Thyroid gland (tissue), 4 donors: ENCODE results near the gene SIM1. TPM values are rescaled to one million over a fixed set of nuclear protein-coding genes. Genes with fewer than 3 reads are reported as not detected.

Experiments used
- DNase-seq, 2 donors: peaks; one replicate each; pipeline ENCODE4 v3.0.0-alpha.2; 2019
- H3K27ac ChIP-seq, 3 donors: fragments of 200-600 bp; sonication (generic); 1 replicate in 2 of 3; 2 replicates in 1 of 3; pipeline ENCODE4 v1.5.1; 2016 to 2019; ENCODE audit warnings: mild to moderate bottlenecking in 1 of 3, moderate library complexity in 1 of 3
- H3K27me3 ChIP-seq: fragments of 200-600 bp; sonication (generic); one replicate; pipeline ENCODE4 v1.5.1; 2019
- H3K36me3 ChIP-seq, 2 donors: fragments of 200-600 bp; sonication (generic); one replicate each; pipeline ENCODE4 v1.5.1; 2016 to 2019
- H3K4me1 ChIP-seq, 2 donors: fragments of 200-600 bp; sonication (generic); one replicate each; pipeline ENCODE4 v1.5.1; 2017 to 2019
- H3K4me3 ChIP-seq, 3 donors: fragments of 200-600 bp; sonication (generic); replicated peaks in 1 of 3; 1 replicate in 2 of 3; 2 replicates in 1 of 3; pipeline ENCODE4 v1.5.1; 2016; ENCODE audit warnings: mild to moderate bottlenecking in 1 of 3
- H3K9me3 ChIP-seq: fragments of 200-600 bp; sonication (generic); one replicate; pipeline ENCODE4 v1.5.1; 2017
- POLR2A ChIP-seq, 2 donors: fragments of 450-650 bp; IDR thresholded peaks; one replicate each; pipeline ENCODE4 v1.6.1; 2017; ENCODE audit warnings: antibody characterized with exemption in 2 of 2, mild to moderate bottlenecking in 2 of 2, moderate library complexity in 1 of 2
- WGBS, 2 donors: methylation state at CpG; one replicate each; pipeline ENCODE4 v1.1.5; 2017; 5-methylcytosine and 5-hydroxymethylcytosine counted together
- intact Hi-C: fragments of 100-400 bp; cut with DNase I; formaldehyde crosslinking; loops from one replicate; pipeline ENCODE4 v1.15.1; 2023
- total RNA-seq, 4 donors: library from RNA; depleted of rRNA; stranded (reverse); fragments of >200 nt; gene quantifications; one replicate each; pipeline ENCODE4 v1.2.3, GENCODE V29; 2016
- TF ChIP-seq, protein P1 (sequence below), 6 experiments: fragments of 200-600 bp in 3 of 6; fragments of 450-650 bp in 3 of 6; sonication (generic) in 3 of 6; IDR thresholded peaks; one replicate each; pipeline ENCODE4 v1.5.1; 2016 to 2019; ENCODE audit warnings: antibody characterized with exemption in 6 of 6, mild to moderate bottlenecking in 2 of 6, inconsistent platforms in 1 of 6, moderate library complexity in 1 of 6

The SIM1 gene
- total RNA-seq, 4 donors from 2014 or later, result not detected

DNA sequence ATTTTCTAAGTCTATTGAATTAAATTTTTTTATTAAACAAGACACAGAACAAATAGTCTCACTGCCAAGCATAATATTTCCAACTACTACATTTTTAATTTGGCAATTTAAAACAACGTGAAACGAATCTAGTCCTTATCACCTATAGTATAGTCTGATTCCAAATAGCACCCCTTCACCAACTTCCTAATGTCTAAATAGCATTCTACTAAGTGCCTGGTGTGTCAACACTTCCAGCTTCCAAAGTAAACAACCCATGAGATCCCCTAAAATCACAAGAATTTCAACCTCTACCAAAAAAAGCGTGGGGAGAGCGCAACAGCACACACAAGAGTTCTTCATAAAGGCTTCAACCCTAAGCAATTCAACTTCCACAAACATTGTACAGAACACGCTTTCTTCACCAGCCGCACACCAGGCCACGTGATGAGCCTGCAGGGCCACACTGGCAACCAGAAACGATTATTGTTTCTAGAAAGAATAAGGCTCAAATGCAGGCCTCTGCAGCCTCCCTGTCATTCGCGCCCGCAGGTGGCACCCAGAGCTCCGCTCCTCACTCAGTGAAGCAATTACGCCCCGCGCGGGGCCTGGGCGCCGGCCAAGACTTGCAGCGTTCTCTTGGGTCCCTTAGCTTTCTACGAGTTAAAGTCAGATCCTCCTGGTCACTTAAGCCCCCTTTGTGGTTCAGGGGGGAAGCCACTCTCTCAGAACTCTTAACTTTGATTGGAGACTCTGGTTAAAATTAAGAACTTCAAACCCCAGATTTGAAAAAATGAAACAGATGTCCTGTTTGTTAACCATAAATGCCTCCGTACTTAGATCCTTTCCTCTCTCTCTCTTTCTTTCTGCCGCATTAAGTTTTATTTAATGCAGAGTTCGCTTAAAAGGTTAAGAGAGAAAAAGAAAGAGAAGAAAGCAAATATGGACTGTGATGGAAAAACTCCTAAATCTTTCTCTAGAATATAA lies 18.3 kb downstream of the SIM1 start:
- peaks cover 34% of the 10 kb centered on the region for H3K27me3 ChIP-seq
- WGBS, 2 donors, result 8 to 13% methylated on average over 23 of the region's 23 CpGs
- no peak for DNase-seq

DNA sequence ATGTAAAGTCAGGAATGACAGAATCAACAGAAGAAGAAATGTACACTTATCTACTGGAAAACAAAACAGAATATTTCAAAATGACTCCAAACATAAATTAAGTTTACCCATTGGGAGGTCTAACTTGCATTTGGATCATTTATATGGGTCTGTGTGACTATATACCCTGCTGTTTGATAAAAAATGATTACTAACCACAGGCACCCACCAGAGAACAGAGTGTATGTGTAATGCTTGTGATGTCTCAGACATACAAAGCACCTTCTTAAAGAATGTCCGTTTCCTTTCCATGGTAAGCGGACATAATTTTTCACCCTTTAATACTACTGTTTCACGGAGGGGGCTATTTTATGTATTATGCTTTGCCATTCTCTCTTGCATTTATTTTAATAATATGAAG lies 19.2 kb downstream of the SIM1 start:
- Histone ChIP-seq H3K27me3 (peaks cover 34% of the 10 kb centered on the region), H3K36me3 (no peaks in the 10 kb centered on the region), H3K4me3 (no peak overlapping the region), H3K27ac (no peak overlapping the region), H3K4me1 (peaks cover 5 to 15% of the 10 kb centered on the region in 2 donors), H3K9me3 (no peaks in the 10 kb centered on the region)
- 61 to 66% methylated on average over 3 of the region's 3 CpGs for WGBS, 2 donors
- no peak for DNase-seq
- intact Hi-C loops, result no loop called here
- no peak for TF ChIP-seq POLR2A (IDR thresholded peaks at IDR 0.05)

More for the DNA sequence above, 18.3 kb downstream of the SIM1 start:
- H3K9me3 ChIP-seq, result no peaks in the 10 kb centered on the region
- H3K36me3 ChIP-seq, result no peaks in the 10 kb centered on the region
- H3K27ac ChIP-seq, result no peak overlapping the region
- intact Hi-C loops, result no loop called here
- peaks cover 5 to 15% of the 10 kb centered on the region in 2 donors for H3K4me1 ChIP-seq
- no peak for TF ChIP-seq POLR2A (IDR thresholded peaks at IDR 0.05)
- TF ChIP-seq, protein P1, sequence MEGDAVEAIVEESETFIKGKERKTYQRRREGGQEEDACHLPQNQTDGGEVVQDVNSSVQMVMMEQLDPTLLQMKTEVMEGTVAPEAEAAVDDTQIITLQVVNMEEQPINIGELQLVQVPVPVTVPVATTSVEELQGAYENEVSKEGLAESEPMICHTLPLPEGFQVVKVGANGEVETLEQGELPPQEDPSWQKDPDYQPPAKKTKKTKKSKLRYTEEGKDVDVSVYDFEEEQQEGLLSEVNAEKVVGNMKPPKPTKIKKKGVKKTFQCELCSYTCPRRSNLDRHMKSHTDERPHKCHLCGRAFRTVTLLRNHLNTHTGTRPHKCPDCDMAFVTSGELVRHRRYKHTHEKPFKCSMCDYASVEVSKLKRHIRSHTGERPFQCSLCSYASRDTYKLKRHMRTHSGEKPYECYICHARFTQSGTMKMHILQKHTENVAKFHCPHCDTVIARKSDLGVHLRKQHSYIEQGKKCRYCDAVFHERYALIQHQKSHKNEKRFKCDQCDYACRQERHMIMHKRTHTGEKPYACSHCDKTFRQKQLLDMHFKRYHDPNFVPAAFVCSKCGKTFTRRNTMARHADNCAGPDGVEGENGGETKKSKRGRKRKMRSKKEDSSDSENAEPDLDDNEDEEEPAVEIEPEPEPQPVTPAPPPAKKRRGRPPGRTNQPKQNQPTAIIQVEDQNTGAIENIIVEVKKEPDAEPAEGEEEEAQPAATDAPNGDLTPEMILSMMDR (IDR thresholded peaks at IDR 0.05), result no peak
- no peak overlapping the region for H3K4me3 ChIP-seq

DNA sequence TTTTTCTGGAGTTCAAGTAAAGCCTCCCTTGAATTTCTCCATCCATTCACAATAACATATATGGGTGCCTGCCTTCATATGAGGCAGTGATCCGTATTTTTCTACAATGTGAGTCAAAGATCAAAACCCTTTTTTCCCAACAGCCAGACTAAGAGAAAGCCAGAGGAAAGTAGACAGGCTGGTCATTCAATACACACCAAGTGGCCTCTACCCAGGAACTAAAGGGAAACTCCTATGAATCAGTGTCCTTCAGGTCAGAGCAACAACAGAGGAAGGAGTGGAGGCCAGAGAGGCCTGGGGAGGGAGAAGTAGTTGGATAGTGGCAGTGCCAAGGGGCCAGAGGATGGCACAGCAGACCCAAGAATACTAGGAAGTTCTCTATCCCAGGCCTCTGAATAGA lies 23.8 kb downstream of the SIM1 start:
- no peak for DNase-seq
- 84 to 90% methylated on average over 1 of the region's 1 CpG for WGBS, 2 donors
- H3K27ac ChIP-seq, result no peak overlapping the region

DNA sequence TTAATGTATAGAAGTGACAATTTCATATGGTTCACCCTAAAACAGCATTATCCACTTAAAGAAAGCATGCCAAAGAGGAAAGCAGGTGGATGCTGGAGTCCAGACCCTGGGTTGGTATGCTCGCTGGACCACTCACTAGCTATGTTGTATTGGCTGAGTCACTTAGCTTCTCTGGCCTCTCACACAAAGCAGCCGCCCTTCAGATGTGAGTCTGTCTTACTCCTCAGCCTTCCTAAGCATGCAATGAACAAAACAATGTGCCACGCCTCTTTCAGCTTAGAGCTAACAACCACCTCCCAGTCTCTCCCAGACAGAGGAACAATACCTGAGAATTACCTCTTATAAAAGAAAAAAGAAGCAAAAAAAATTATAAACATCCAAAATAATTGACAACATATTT lies 29.4 kb downstream of the SIM1 start:
- intact Hi-C loops, result no loop called here
- Histone ChIP-seq H3K27me3 (no peaks in the 10 kb centered on the region), H3K4me1 (no peaks in the 10 kb centered on the region), H3K9me3 (no peaks in the 10 kb centered on the region), H3K4me3 (no peak overlapping the region), H3K27ac (no peak overlapping the region), H3K36me3 (no peaks in the 10 kb centered on the region)
- 67 to 81% methylated on average over 3 of the region's 3 CpGs for WGBS, 2 donors
- DNase-seq, result no peak
- TF ChIP-seq, protein P1 (IDR thresholded peaks at IDR 0.05), result no peak
- no peak for TF ChIP-seq POLR2A (IDR thresholded peaks at IDR 0.05)

More for the DNA sequence above, 23.8 kb downstream of the SIM1 start:
- TF ChIP-seq POLR2A (IDR thresholded peaks at IDR 0.05), result no peak
- TF ChIP-seq, protein P1 (IDR thresholded peaks at IDR 0.05), result no peak
- intact Hi-C loops, result no loop called here
- Histone ChIP-seq H3K9me3 (no peaks in the 10 kb centered on the region), H3K4me3 (no peak overlapping the region), H3K36me3 (no peaks in the 10 kb centered on the region), H3K27me3 (peaks cover 5% of the 10 kb centered on the region), H3K4me1 (no peaks in the 10 kb centered on the region)

DNA sequence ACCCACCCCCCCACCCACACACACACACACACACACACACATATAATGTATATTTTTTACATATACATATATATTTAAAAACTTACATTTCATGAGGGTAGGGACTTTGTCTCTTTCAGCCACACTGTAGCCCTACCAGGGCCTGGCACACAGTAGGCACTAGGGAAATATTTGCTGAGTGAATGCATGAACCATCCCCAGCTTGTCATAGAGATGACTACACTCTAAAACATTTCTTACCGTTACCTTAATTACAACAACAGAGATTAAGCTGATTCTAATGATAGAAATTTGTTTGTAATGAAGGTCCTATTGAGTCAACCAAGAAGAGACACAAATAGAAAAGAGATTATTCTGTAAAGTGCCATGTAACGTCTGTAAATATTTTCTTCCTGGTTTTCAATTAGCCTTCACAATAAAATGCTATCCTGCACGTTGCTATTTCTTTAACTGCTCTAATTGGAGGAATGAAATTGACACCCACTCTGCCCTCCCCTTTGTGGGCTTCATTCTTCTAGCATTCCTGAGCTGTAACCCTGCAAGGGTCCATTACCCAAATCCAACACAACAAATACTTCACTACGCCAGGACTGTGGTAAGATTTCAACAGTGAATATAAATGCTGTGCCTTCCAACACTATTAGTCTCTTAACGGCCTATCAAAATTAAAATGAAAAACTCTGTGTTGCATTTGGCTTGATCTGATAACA lies 30.8 kb downstream of the SIM1 start:
- H3K4me1 ChIP-seq, result no peaks in the 10 kb centered on the region
- no peaks in the 10 kb centered on the region for H3K27me3 ChIP-seq
- 59 to 62% methylated on average over 5 of the region's 5 CpGs for WGBS, 2 donors
- no peaks in the 10 kb centered on the region for H3K36me3 ChIP-seq
- H3K4me3 ChIP-seq, result no peak overlapping the region
- H3K9me3 ChIP-seq, result no peaks in the 10 kb centered on the region
- TF ChIP-seq, protein P1 (IDR thresholded peaks at IDR 0.05), result no peak
- TF ChIP-seq POLR2A (IDR thresholded peaks at IDR 0.05), result no peak
- intact Hi-C loops, result no loop called here
- DNase-seq, result no peak
- H3K27ac ChIP-seq, result no peak overlapping the region
